H9 (cell line): ENCODE results near the gene PAAF1. TPM values are rescaled to one million over a fixed set of nuclear protein-coding genes. Genes with fewer than 3 reads are reported as not detected.

ENCODE experiments used
- DNase-seq: peaks from one replicate; pipeline ENCODE4 v3.0.0-alpha.2; 2017
- H2AFZ ChIP-seq: one replicate; pipeline ENCODE4 v1.6.1; 2013; ENCODE audit warnings: mild to moderate bottlenecking, low read length, control low read depth, moderate library complexity
- H2AK5ac ChIP-seq: 2 replicates; pipeline ENCODE4 v1.6.1; 2013; ENCODE audit warnings: low read length, control low read depth, mixed read lengths; ENCODE audit not compliant: insufficient read length
- H2BK120ac ChIP-seq: one replicate; pipeline ENCODE4 v1.6.1; 2013; ENCODE audit warnings: low read depth, mild to moderate bottlenecking, low read length, control low read depth, inconsistent platforms; ENCODE audit not compliant: poor library complexity, severe bottlenecking
- H2BK12ac ChIP-seq: 2 replicates; pipeline ENCODE4 v1.6.1; 2013; ENCODE audit warnings: low read length, control low read depth, mixed read lengths, low read depth; ENCODE audit not compliant: insufficient read length
- H2BK15ac ChIP-seq: 2 replicates; pipeline ENCODE4 v1.6.1; 2013; ENCODE audit warnings: low read depth, low read length, control low read depth
- H2BK20ac ChIP-seq: one replicate; pipeline ENCODE4 v1.6.1; 2013; ENCODE audit warnings: low read depth, mild to moderate bottlenecking, low read length, control low read depth, inconsistent platforms; ENCODE audit not compliant: poor library complexity, severe bottlenecking
- H2BK5ac ChIP-seq: 2 replicates; pipeline ENCODE4 v1.6.1; 2013; ENCODE audit warnings: low read length, control low read depth, mixed read lengths; ENCODE audit not compliant: insufficient read length
- H3K14ac ChIP-seq: 2 replicates; pipeline ENCODE4 v1.6.1; 2013; ENCODE audit warnings: low read length, control low read depth; ENCODE audit not compliant: insufficient read depth
- H3K18ac ChIP-seq: 2 replicates; pipeline ENCODE4 v1.6.1; 2013; ENCODE audit warnings: low read depth, mild to moderate bottlenecking, mixed read lengths, low read length, control low read depth; ENCODE audit not compliant: insufficient read length
- H3K23ac ChIP-seq: 2 replicates; pipeline ENCODE4 v1.6.1; 2013; ENCODE audit warnings: low read length, control low read depth, mixed read lengths, low read depth; ENCODE audit not compliant: insufficient read length
- H3K23me2 ChIP-seq: 2 replicates; pipeline ENCODE4 v1.6.1; 2013; ENCODE audit warnings: low read depth, mild to moderate bottlenecking, mixed read lengths, low read length, control low read depth; ENCODE audit not compliant: insufficient read length, poor library complexity, severe bottlenecking
- H3K27ac ChIP-seq: 2 replicates; pipeline ENCODE4 v1.5.1; 2013; ENCODE audit warnings: low read length, control low read depth, mixed read lengths, low read depth; ENCODE audit not compliant: insufficient read length
- H3K27me3 ChIP-seq: 2 replicates; pipeline ENCODE4 v1.6.1; 2013; ENCODE audit warnings: low read length, control low read depth, inconsistent platforms; ENCODE audit not compliant: insufficient read depth
- H3K4ac ChIP-seq: 2 replicates; pipeline ENCODE4 v1.6.1; 2013; ENCODE audit warnings: low read depth, mild to moderate bottlenecking, control low read depth, inconsistent platforms, low read length, moderate library complexity
- H3K4me1 ChIP-seq: 2 replicates; pipeline ENCODE4 v1.6.1; 2013; ENCODE audit warnings: low read length, control low read depth, inconsistent platforms; ENCODE audit not compliant: insufficient read depth
- H3K4me2 ChIP-seq: 2 replicates; pipeline ENCODE4 v1.6.1; 2013; ENCODE audit warnings: low read length, control low read depth, mixed read lengths; ENCODE audit not compliant: insufficient read length, insufficient read depth
- H3K56ac ChIP-seq: 2 replicates; pipeline ENCODE4 v1.6.1; 2013; ENCODE audit warnings: low read depth, mild to moderate bottlenecking, mixed read lengths, low read length, control low read depth; ENCODE audit not compliant: insufficient read length
- H3K79me1 ChIP-seq: 2 replicates; pipeline ENCODE4 v1.6.1; 2013; ENCODE audit warnings: low read depth, mild to moderate bottlenecking, moderate library complexity, low read length, control low read depth, inconsistent platforms; ENCODE audit not compliant: insufficient read depth, poor library complexity, severe bottlenecking
- H3K79me2 ChIP-seq: 2 replicates; pipeline ENCODE4 v1.6.1; 2013; ENCODE audit warnings: low read length, control low read depth, inconsistent platforms; ENCODE audit not compliant: insufficient read depth
- H3K9ac ChIP-seq: 2 replicates; pipeline ENCODE4 v1.6.1; 2013; ENCODE audit warnings: low read length, control low read depth, mixed read lengths; ENCODE audit not compliant: insufficient read length; ENCODE audit errors: extremely low read depth
- H3K9me3 ChIP-seq: one replicate; pipeline ENCODE4 v1.6.1; 2013; ENCODE audit warnings: low read depth, low read length, inconsistent platforms; ENCODE audit not compliant: control insufficient read depth
- H3T11ph ChIP-seq: one replicate; pipeline ENCODE4 v1.6.1; 2013; ENCODE audit warnings: mild to moderate bottlenecking, low read length, control low read depth, inconsistent platforms
- H4K20me1 ChIP-seq: one replicate; pipeline ENCODE4 v1.6.1; 2013; ENCODE audit not compliant: control insufficient read depth, insufficient read length, insufficient read depth
- H4K5ac ChIP-seq: 2 replicates; pipeline ENCODE4 v1.6.1; 2013; ENCODE audit warnings: low read depth, mild to moderate bottlenecking, mixed read lengths, low read length, control low read depth; ENCODE audit not compliant: insufficient read length
- H4K8ac ChIP-seq: replicated peaks from 2 replicates; pipeline ENCODE4 v1.6.1; 2013; ENCODE audit warnings: low read length, control low read depth, mixed read lengths, low read depth; ENCODE audit not compliant: insufficient read length
- H4K91ac ChIP-seq: 2 replicates; pipeline ENCODE4 v1.6.1; 2013; ENCODE audit warnings: low read depth, mild to moderate bottlenecking, moderate library complexity, mixed read lengths, low read length, control low read depth; ENCODE audit not compliant: insufficient read length
- H3K27ac Mint-ChIP-seq, 3 experiments: 2 replicates in 2 of 3; 3 replicates in 1 of 3; pipeline ENCODE4 v1.8.0; 2020 to 2021; ENCODE audit warnings: mixed read lengths in 3 of 3, mild to moderate bottlenecking in 1 of 3, moderate library complexity in 1 of 3
- H3K27me3 Mint-ChIP-seq: 2 replicates; pipeline ENCODE4 v1.8.0; 2021; ENCODE audit warnings: low read depth, mild to moderate bottlenecking, moderate library complexity, mixed read lengths
- H3K36me3 Mint-ChIP-seq, 3 experiments: 2 replicates in 2 of 3; 3 replicates in 1 of 3; pipeline ENCODE4 v1.8.0; 2020 to 2021; ENCODE audit warnings: low read depth in 3 of 3, mixed read lengths in 3 of 3; ENCODE audit not compliant: insufficient read depth in 1 of 3
- H3K4me1 Mint-ChIP-seq, 2 experiments: 2 replicates each; pipeline ENCODE4 v1.8.0; 2020; ENCODE audit warnings: mixed read lengths in 2 of 2
- H3K4me3 Mint-ChIP-seq, 2 experiments: 2 replicates in 1 of 2; 3 replicates in 1 of 2; pipeline ENCODE4 v1.8.0; 2020 to 2021; ENCODE audit warnings: mild to moderate bottlenecking in 2 of 2, mixed read lengths in 2 of 2, moderate library complexity in 1 of 2
- H3K9me3 Mint-ChIP-seq, 2 experiments: 2 replicates in 1 of 2; 3 replicates in 1 of 2; pipeline ENCODE4 v1.8.0; 2020; ENCODE audit warnings: mild to moderate bottlenecking in 2 of 2, mixed read lengths in 2 of 2, moderate library complexity in 1 of 2
- CTCF ChIP-seq: fragments of 200-600 bp; sonication (generic); conservative IDR thresholded peaks from 3 replicates; pipeline ENCODE4 v1.8.0; 2021; ENCODE audit warnings: antibody characterized with exemption, mild to moderate bottlenecking
- WGBS: extraction: QIAGEN DNeasy Blood & Tissue Kit; methylation state at CpG from one replicate; pipeline ENCODE4 v1.1.7; 2013; ENCODE audit warnings: missing lambda C conversion rate, low lambda C conversion rate, mixed read lengths; ENCODE audit not compliant: insufficient read length; ENCODE audit errors: extremely low coverage; 5-methylcytosine and 5-hydroxymethylcytosine counted together
- total RNA-seq: library from RNA; stranded (reverse); gene quantifications from 2 replicates; pipeline ENCODE4 v1.2.1, GENCODE V29; 2021

The PAAF1 gene
- total RNA-seq, 1 experiment from 2014 or later = 24.3 TPM

DNA sequence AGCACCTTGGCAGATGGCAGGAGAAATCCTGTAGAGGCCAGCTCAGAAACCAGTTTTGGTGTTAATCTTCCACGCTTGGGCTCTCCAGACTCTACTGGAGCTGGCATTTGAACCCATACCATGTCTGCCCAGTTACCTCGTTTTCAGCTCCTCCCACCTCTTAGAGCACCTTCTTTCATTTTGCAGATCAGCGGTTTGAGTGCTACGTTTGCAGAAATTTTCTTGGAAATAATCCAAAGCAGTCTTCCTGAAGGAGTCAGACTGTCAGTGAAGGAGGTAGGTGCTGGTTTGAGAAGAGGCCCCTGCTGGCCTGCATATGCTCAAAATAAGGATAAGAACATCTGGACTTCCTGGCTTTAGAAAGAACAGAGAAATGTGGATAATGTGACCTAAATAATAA, 13.8 kb upstream of the PAAF1 start:
- H3K27me3 Mint-ChIP-seq = no peaks in the 10 kb centered on the region
- no peak overlapping the region for H3K23ac ChIP-seq
- no peak overlapping the region for H2AK5ac ChIP-seq
- peaks cover 5 to 15% (median 5%) of the 10 kb centered on the region in 3 experiments for H3K36me3 Mint-ChIP-seq
- no peak overlapping the region for H2BK15ac ChIP-seq
- DNase-seq = no peak
- no peak overlapping the region for H4K91ac ChIP-seq
- H4K8ac ChIP-seq = no peak overlapping the region
- no peaks in the 10 kb centered on the region for H3K9me3 ChIP-seq
- H3K4me1 Mint-ChIP-seq = no peaks in the 10 kb centered on the region
- H3K4me3 Mint-ChIP-seq = no peak overlapping the region
- H3K4me1 ChIP-seq = no peaks in the 10 kb centered on the region
- no peak overlapping the region for H2BK120ac ChIP-seq
- no peak overlapping the region for H3K56ac ChIP-seq
- H2BK12ac ChIP-seq = no peak overlapping the region
- no CpG with 5 or more reads among the region's 4 CpGs for WGBS
- no peak overlapping the region for H3K4me2 ChIP-seq
- H4K20me1 ChIP-seq = no peaks in the 10 kb centered on the region
- H3K79me2 ChIP-seq = no peaks in the 10 kb centered on the region
- H3K9me3 Mint-ChIP-seq = no peaks in the 10 kb centered on the region
- no peak overlapping the region for H3T11ph ChIP-seq
- H3K18ac ChIP-seq = no peak overlapping the region
- no peak overlapping the region for H2BK5ac ChIP-seq
- no peak overlapping the region for H3K27ac Mint-ChIP-seq
- H3K14ac ChIP-seq = no peak overlapping the region
- no peak overlapping the region for H3K27ac ChIP-seq
- no peaks in the 10 kb centered on the region for H3K79me1 ChIP-seq
- H4K5ac ChIP-seq = no peak overlapping the region
- no peak overlapping the region for H3K4ac ChIP-seq
- no peak overlapping the region for H2BK20ac ChIP-seq
- no peak overlapping the region for H3K9ac ChIP-seq
- no peak overlapping the region for H2AFZ ChIP-seq
- no peak for TF ChIP-seq CTCF
- H3K27me3 ChIP-seq = no peaks in the 10 kb centered on the region
- H3K23me2 ChIP-seq = no peaks in the 10 kb centered on the region
